GM19468 (cell line): Measurements from ENCODE around the gene YES1.
"Not testable (repeated sequence)": the region's sequence is repeated elsewhere in the genome, so short reads cannot be mapped to it uniquely, and the experiment has no call there.

Experiments
- ATAC-seq: cut with Tn5 transposase; IDR thresholded peaks from one replicate; pipeline ENCODE4 v1.9.1; 2021; ENCODE audit warnings: mild to moderate bottlenecking, moderate library complexity, moderate number of reproducible peaks; ENCODE audit not compliant: unreplicated experiment; ENCODE audit errors: extremely low read depth

YES1 gene

GRCh38 chr18:693466-694187 is 118.4 kb downstream of the YES1 start:
- ATAC-seq = no peak

GRCh38 chr18:692824-693223 is 119.2 kb downstream of the YES1 start:
- no peak for ATAC-seq

- ATAC-seq = no peak
Measured at GRCh38 chr18:688323-688722, 123.7 kb downstream of the YES1 start.

- ATAC-seq = no peak
Measured at GRCh38 chr18:686339-687111, 125.5 kb downstream of the YES1 start.

GRCh38 chr18:685438-685837 is 126.6 kb downstream of the YES1 start:
- no peak for ATAC-seq

- no peak for ATAC-seq
Measured at GRCh38 chr18:683531-683930, 128.5 kb downstream of the YES1 start.

GRCh38 chr18:682833-683232 is 129.2 kb downstream of the YES1 start:
- ATAC-seq = no peak

GRCh38 chr18:682416-682815 is 129.6 kb downstream of the YES1 start:
- ATAC-seq = not testable (repeated sequence)

GRCh38 chr18:681985-682384 is 130.1 kb downstream of the YES1 start:
- no peak for ATAC-seq

GRCh38 chr18:680392-680791 is 131.7 kb downstream of the YES1 start:
- ATAC-seq = no peak

- ATAC-seq = no peak
Measured at GRCh38 chr18:679516-679915, 132.5 kb downstream of the YES1 start.

GRCh38 chr18:678482-679182 is 133.4 kb downstream of the YES1 start:
- ATAC-seq = no peak

- ATAC-seq = no peak
Measured at GRCh38 chr18:677951-678381, 134.1 kb downstream of the YES1 start.

- ATAC-seq = no peak
Measured at GRCh38 chr18:677145-677544, 134.9 kb downstream of the YES1 start.

GRCh38 chr18:676736-677135 is 135.3 kb downstream of the YES1 start:
- ATAC-seq = no peak

- ATAC-seq = no peak
Measured at GRCh38 chr18:676069-676468, 136.0 kb downstream of the YES1 start.

- ATAC-seq = no peak
Measured at GRCh38 chr18:675307-675706, 136.7 kb downstream of the YES1 start.

GRCh38 chr18:673769-674168 is 138.3 kb downstream of the YES1 start:
- ATAC-seq = no peak

GRCh38 chr18:673317-673716 is 138.7 kb downstream of the YES1 start:
- no peak for ATAC-seq
